HT-29 (cell line): ENCODE results near the gene C1R. TPM values are rescaled to one million over a fixed set of nuclear protein-coding genes. Genes with fewer than 3 reads are reported as not detected.
"Not testable (repeated sequence)": the region's sequence is repeated elsewhere in the genome, so short reads cannot be mapped to it uniquely, and the experiment has no call there.

Experiments
- DNase-seq: peaks from one replicate; pipeline ENCODE4 v3.0.0-alpha.2; 2015; ENCODE audit warnings: low spot score
- total RNA-seq: library from RNA; depleted of rRNA; stranded (reverse); fragments of >200 nt; shearing (Covaris generic); gene quantifications from 2 replicates; pipeline ENCODE4 v1.2.3, GENCODE V29; 2014

C1R gene
- total RNA-seq, 1 experiment from 2014 or later = 0.53 TPM

GRCh38 chr12:7068240-7068993 lies 23.8 kb downstream of the C1R start:
- DNase-seq = no peak

GRCh38 chr12:7067096-7067495 lies 25.1 kb downstream of the C1R start:
- DNase-seq = no peak

DNA sequence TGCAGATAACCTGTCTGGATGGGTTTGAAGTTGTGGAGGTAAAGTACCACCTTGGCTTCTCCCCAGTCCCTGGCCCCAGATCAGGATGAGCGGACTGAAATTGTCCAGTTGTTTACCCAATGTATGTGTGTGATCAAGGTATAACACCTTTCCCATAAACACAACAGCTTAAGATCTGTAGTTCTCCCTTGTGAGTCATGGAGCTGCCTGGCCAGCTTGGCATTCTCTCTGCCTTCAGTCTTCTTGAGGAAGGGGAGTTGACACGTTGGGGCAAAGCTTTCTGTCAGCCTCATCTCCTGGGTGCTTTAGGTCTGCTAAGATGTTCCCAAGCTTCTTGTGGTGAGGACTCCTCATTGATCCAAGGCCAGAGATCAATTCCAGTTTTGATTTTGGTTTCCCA lies 25.6 kb downstream of the C1R start:
- no peak for DNase-seq

DNA sequence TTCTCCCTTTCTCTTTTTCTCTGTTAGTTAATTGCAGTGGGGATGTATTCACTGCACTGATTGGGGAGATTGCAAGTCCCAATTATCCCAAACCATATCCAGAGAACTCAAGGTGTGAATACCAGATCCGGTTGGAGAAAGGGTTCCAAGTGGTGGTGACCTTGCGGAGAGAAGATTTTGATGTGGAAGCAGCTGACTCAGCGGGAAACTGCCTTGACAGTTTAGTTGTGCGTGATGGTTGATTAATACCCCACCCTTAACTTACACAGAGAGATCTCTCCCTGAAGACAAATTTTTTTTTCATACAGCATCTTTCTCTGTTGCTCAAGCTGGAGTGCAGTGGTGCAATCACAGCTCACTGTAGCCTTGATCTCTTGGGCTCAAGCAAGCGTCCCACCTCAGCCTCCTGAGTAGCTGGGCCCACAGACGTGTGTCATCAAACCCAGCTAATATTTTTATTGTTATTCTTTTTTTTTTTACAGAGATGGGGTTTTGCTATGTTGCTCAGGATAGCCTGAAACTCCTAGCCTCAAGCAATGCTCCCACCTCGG lies 27.1 kb downstream of the C1R start:
- DNase-seq = no peak

DNA sequence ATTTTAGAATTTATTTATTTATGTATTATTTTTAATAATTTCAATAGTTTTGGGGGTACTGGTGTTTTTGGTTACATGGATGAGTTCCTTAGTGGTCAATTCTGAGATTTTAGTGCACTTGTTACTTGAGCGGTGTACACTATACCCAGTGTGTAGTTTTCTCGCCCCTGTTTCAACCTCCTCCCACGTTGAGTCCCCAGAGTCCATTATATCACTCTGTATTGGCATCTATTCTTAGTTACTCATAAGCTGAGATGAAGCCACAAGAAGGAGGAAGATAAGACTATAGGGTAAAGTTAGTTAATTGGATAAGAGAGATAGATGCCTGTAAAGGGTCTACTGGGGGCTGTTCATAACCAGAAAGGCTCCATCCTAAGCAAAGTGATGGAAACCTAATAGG lies 27.7 kb downstream of the C1R start:
- no peak for DNase-seq

DNA sequence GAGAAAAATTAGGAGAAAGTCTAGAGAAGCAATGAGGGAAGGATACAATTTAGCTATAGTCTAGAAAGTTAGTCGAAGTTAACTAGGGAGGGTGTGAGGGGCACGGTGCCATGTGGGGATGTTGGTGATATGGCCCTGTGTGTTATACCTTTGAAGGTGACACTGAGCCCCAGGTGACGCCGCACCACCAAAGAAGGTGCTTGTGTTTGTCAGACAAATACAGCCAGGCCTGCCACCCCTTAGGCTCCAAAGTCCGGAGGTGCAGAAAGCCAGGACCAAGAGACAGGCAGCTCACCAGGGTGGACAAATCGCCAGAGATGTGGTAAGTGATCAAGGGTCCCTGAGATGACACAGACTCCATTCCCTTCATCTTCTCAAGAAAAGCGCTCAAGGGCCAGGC lies 30.6 kb downstream of the C1R start:
- no peak for DNase-seq

DNA sequence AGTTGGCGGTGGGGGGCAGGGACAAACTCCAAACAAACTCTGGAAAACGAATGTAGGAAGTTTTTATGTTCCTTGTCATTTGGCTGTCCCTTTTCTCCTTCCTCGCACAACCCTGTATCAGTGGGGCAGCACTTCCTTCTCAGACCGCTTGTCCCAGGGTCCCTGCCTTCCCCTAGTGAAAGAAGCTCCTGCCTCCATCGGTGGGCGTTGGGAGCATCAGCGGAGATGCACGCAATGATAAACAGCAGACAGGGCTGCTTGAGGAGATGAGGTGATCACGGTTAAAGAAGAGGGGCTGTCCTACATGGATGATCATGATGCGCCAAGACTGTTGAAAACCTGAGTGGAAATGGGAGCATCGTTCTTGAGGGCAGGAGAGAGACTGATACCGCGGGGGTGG lies 31.1 kb downstream of the C1R start:
- DNase-seq = no peak

DNA sequence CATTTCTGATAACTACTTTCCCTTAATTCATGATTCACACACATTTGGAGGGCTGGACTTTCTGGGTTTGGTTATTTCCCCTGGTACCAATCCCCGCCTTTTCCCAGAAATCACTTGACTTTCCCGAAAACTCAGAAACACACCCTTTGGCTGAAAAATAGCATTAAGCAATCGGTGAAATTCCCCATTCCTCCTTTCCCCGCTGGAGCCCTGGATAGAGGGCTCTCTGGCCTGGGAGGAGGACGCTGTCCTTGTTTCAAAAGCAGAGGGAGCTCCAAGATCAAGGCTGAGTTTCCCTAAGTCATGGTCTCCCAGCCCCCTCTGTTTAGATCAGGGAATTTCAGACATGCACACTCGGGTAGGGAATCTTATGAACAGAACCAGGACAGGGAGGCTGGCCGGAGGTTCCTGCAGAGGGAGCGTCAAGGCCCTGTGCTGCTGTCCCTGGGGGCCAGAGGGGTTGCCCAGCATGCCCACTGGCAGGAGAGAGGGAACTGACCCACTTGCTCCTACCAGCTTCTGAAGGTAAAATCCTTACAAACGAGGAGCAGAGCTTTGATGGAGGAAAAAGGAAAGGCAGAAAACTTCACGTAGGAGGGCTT lies 31.8 kb downstream of the C1R start, which contains the start of gene C1S:
TSS of gene C1S (plus strand) at position 366 of the 602 bp plus-strand sequence. CDS start 1,195 bp downstream, outside the sequence.
- peak; percentile 24 for DNase-seq

DNA sequence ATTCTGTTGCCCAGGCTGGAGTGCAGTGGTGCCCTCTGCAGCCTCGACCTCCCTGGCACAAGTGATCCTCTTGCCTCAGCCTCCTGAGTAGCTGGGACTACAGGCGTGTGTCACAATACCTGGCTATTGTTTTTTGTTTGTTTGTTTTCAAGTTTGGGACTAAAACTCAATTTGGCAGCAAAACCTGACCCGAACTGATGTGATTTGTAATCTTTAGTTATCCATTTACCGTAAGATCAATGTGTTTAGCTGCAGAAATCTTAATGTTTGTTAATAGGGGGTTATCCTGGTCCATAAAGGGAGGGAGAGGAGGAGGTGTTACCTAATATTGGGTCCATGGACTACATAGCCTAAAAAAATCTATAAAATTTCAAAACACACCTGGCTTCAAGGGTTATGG lies 32.5 kb downstream of the C1R start:
- no peak for DNase-seq

GRCh38 chr12:7058850-7059395 lies 33.3 kb downstream of the C1R start:
- DNase-seq = no peak

DNA sequence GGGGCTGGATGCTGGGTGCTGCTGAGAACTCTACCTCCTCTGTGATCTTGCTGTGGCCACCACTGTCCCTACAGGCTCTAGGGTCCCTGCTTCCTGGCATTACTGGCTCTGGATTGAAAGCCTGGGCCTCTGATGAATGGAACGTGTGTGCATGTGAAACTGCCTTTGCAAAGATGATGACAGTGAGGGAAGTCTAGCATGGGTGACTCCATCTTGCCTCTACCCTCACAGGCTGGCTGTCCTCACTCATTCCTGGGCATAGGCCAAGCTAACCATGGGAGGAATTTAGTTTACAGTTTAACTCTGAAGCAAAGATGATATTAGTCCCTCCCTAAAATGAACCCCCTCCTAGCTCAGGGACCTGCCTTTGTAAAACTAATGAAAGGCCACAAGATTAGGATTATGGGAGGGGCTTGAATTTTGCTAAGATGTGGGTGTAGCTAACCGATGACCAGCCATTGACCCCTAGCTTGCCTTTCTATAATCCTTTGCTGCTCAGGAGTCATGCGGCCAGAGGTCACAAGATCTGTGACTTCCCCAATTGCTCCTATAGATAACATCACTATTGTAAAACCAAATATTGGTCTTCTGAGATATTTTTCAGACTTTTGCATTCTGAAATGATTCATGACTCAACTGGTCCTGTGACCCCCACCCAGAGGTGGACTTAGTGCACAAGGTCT lies 33.9 kb downstream of the C1R start:
- no peak for DNase-seq

DNA sequence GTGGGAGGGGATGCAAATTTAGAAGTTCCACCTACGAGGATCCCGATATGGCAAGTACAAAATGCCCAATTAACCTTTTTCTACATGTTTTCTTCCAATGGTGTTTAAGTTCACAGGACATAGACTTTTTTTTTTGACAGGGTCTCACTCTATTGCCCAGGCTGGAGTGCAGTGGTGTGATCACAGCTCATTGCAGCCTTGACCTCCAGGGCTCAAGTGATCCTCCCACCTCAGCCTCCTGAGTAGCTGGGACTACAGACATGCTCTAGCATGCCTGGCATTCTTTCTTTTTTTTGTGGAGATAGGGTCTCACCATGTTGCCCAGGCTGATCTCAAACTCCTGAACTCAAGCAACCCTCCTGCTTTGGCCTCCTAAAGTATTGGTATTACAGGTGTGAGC lies 36.5 kb downstream of the C1R start:
- DNase-seq = not testable (repeated sequence)

- no peak for DNase-seq
Observed at GRCh38 chr12:7054925-7055324, 37.3 kb downstream of the C1R start.

DNA sequence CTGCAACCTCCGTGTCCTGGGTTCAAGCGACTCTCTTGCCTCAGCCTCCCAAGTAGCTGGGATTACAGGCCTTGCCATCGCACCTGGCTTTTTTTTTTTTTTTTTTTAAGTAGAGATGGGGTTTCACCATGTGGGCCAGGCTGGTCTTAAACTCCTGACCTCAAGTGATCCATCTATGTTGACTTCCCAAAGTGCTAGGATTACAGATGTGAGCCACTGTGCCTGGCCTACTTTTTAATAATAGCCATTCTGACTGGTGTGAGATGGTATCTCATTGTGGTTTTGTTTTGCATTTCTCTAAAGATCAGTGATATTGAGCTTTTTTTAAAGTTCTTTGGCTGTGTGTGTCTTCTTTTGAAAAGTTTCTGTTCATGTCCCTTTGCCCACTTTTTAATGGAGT lies 42.3 kb downstream of the C1R start:
- DNase-seq = not testable (repeated sequence)

GRCh38 chr12:7049445-7049951 lies 42.7 kb downstream of the C1R start:
- not testable (repeated sequence) for DNase-seq

- no peak for DNase-seq
Observed at GRCh38 chr12:7047306-7047705, 44.9 kb downstream of the C1R start.

DNA sequence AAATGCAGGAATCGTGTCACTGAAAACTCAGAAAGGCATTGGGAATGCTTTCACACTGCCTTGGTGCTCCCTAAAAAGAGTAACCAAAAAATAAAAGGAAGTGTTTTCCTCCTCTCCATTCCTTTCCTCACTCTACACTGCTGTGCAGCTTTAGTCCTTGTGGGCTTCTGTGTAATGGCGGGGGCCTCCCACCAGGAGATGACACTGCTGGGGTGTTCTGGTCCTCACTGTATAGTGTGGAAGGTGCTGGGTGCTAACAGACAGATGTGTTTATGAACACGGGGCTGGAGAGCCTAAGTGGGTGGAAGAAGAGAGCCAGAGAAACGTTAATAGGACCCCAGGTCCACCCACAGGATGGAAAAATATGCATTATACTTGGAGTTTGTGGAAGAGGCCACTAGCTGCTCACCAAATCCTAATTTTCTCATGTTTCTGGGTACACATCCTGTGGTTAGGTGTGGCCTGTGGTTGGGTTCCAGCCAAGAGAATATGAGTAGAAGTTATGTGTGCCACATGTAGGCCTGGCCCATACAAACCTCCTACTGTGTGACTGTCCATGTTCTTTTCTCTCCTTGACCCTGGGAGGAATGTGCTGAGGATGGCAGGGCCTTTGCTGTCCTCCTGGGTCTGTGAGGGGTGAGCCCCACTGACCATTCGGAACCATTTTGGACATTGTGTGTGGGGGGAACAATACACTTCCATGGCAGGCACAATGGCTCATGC lies 45.7 kb downstream of the C1R start:
- DNase-seq = no peak

DNA sequence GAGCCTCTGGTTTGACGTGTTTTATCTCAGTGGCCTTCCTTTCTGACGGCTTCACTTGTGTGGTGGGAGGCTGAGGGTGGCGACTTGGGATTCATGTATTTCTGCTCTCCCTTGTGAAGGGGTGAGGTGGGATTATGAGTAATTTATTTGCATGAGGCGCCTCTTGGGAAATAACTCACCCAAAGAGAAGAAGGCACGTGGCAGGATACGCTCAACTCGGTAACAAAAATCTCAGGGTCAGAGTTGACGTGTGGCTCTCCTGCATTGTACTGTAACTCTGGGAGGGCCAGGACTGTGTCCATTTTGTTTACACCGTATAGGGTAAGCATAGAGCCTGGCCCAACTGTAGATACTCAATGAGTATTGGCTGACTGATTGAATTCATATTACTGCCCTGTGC lies 46.3 kb downstream of the C1R start:
- no peak for DNase-seq

GRCh38 chr12:7042842-7043241 lies 49.4 kb downstream of the C1R start:
- DNase-seq = peak; percentile 57

GRCh38 chr12:7039403-7039802 lies 52.8 kb downstream of the C1R start:
- DNase-seq = no peak

GRCh38 chr12:7038591-7038990 lies 53.7 kb downstream of the C1R start:
- no peak for DNase-seq
